Activated naive CD4-positive, alpha-beta T cell treated with anti-CD3 and anti-CD28 coated beads, Interleukin-2, amount 10 ng/mL, durations not matched to agents 7 days and 5 days (primary cell): ENCODE measurements around the gene PDE4B.

Experiments used
- CTCF ChIA-PET: fragments of 350-600 bp; sonication (Branson Sonifier 250); formaldehyde crosslinking; loops from one replicate; lab custom pipeline; 2021; ENCODE audit warnings: antibody characterized with exemption; lab: Charles Lee
- DNase-seq: peaks from one replicate; pipeline ENCODE4 v3.0.0-alpha.2; 2020
- H3K27ac Mint-ChIP-seq: one replicate; pipeline ENCODE4 v1.8.0; 2021; ENCODE audit warnings: mild to moderate bottlenecking, moderate library complexity, mixed read lengths
- H3K27me3 Mint-ChIP-seq: one replicate; pipeline ENCODE4 v1.8.0; 2021; ENCODE audit warnings: mild to moderate bottlenecking, mixed read lengths
- H3K36me3 Mint-ChIP-seq: one replicate; pipeline ENCODE4 v1.8.0; 2021; ENCODE audit warnings: mixed read lengths
- H3K4me1 Mint-ChIP-seq: one replicate; pipeline ENCODE4 v1.8.0; 2021; ENCODE audit warnings: mixed read lengths
- H3K4me3 Mint-ChIP-seq: one replicate; pipeline ENCODE4 v1.8.0; 2021; ENCODE audit warnings: mild to moderate bottlenecking, moderate library complexity, mixed read lengths
- H3K9me3 Mint-ChIP-seq: one replicate; pipeline ENCODE4 v1.8.0; 2021; ENCODE audit warnings: mixed read lengths

PDE4B gene

DNA sequence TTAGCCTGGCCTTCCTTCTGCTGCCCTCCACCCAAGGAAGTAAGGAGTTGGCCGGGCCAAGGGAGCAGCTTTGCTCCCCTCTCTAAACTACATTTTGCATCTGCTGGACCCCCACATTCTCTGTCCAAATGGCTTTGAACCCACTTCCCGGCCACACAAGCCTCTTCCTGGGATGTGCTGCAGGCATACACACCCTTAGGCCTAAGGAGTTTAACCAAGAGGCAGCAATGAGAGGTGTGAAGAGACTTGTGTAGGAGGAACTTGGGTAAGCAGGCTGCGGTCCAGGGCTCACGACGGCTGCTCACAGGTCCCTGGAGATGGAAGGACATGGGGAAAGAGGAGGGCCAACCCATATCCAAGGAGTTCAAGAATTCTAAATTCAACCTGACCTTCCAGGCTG is 544.6 kb downstream of the PDE4B start:
- Mint-ChIP-seq H3K9me3 (no peaks in the 10 kb centered on the region), H3K27me3 (no peaks in the 10 kb centered on the region), H3K4me1 (peaks cover 53% of the 10 kb centered on the region), H3K36me3 (peaks cover 60% of the 10 kb centered on the region), H3K4me3 (peak overlapping the region; percentile 98), H3K27ac (peak overlapping the region; percentile 98)
- DNase-seq, result no peak
- CTCF ChIA-PET, result interaction anchor here (0.9 to 3.1 kb wide), 7 partner anchors 10 to 109 kb away, joined by 3 to 13 read pairs (median 5); no protein-coding TSS in a partner anchor

DNA sequence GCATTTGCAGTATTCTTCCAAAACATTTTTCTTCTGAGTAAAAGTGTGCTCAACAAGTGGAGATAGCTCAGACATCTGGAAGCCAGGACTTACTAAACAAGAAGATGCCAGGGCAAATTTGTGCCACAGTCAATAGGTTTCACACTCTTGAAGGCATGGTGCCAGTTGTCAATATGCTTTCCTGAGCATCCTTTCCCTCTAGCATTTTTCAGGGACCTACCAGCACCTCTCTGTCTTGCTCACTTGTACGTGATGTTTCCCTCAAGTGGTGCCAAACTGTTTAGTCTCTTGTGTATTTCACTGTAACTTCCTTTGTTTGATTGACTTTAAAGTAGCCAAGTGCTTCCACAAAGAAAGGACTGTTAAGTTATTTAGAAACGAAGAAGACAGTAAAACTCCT is 547.2 kb downstream of the PDE4B start:
- no peaks in the 10 kb centered on the region for H3K27me3 Mint-ChIP-seq
- DNase-seq, result no peak
- peaks cover 59% of the 10 kb centered on the region for H3K36me3 Mint-ChIP-seq
- H3K4me3 Mint-ChIP-seq, result peak overlapping the region; percentile 59
- peaks cover 77% of the 10 kb centered on the region for H3K4me1 Mint-ChIP-seq
- CTCF ChIA-PET, result interaction anchor here (0.6 to 1.4 kb wide), 6 partner anchors 10 to 1379 kb away, joined by 3 to 5 read pairs (median 4); no protein-coding TSS in a partner anchor
- peak overlapping the region; percentile 85 for H3K27ac Mint-ChIP-seq
- no peaks in the 10 kb centered on the region for H3K9me3 Mint-ChIP-seq

DNA sequence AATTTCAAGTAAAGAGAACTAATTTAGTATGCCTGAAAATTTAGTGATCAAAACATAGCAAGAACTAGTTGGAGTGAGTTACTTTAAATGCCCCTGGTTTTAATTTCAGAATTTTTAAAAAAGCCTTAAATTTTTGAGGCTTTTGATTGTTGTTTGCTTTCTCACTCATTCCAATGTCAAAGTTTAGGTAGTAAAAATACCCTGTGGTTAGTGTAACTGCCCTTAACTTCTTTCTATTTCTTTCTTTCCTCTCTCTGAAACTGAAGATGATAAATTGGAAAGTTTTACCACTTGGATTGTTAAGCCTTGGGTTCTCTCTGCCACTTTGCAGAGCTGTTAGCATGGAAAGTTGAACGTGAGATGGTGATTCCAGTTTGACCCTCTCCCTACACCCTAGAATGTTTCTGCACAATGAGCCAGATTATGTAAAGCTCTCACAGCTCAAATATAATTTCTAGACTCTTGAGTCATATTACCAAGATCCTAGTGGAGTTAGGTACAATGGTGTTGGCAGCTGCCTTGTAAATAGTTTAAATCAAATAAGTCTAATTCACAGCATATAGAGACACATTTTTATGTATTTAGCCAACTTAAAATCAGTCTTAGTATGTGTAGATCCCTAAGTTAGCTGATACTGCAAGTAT is 548.9 kb downstream of the PDE4B start:
- H3K27me3 Mint-ChIP-seq, result no peaks in the 10 kb centered on the region
- CTCF ChIA-PET, result interaction anchor here (0.7 to 6.3 kb wide), 9 partner anchors 9 to 103 kb away, joined by 3 to 30 read pairs (median 3); no protein-coding TSS in a partner anchor
- H3K4me1 Mint-ChIP-seq, result peaks cover 85% of the 10 kb centered on the region
- no peaks in the 10 kb centered on the region for H3K9me3 Mint-ChIP-seq
- peaks cover 62% of the 10 kb centered on the region for H3K36me3 Mint-ChIP-seq
- no peak for DNase-seq
- peak overlapping the region; percentile 57 for H3K4me3 Mint-ChIP-seq
- H3K27ac Mint-ChIP-seq, result peak overlapping the region; percentile 29

DNA sequence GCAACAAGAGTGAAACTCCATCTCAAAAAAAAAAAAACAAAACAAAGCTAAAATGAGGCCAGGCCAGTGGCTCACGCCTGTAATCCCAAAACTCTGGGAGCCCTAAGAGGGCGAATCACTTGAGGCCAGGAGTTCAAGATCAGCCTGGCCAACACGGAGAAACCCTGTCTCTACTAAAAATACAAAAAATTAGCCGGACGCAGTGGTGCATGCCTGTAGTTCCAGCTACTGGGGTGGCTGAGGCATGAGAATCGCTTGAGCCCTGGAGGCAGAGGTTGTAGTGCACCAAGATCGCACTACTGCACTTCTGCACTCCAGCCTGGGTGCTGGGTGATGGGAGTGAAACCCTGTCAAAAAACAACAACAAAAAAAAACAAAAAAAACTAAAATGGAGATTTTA is 550.0 kb downstream of the PDE4B start:
- H3K36me3 Mint-ChIP-seq, result peaks cover 58% of the 10 kb centered on the region
- no peaks in the 10 kb centered on the region for H3K9me3 Mint-ChIP-seq
- no peak for DNase-seq
- peaks cover 84% of the 10 kb centered on the region for H3K4me1 Mint-ChIP-seq
- no peak overlapping the region for H3K4me3 Mint-ChIP-seq
- no peaks in the 10 kb centered on the region for H3K27me3 Mint-ChIP-seq
- no peak overlapping the region for H3K27ac Mint-ChIP-seq
- CTCF ChIA-PET, result interaction anchor here (0.8 to 6.3 kb wide), 11 partner anchors 8 to 102 kb away, joined by 3 to 30 read pairs (median 3); no protein-coding TSS in a partner anchor

DNA sequence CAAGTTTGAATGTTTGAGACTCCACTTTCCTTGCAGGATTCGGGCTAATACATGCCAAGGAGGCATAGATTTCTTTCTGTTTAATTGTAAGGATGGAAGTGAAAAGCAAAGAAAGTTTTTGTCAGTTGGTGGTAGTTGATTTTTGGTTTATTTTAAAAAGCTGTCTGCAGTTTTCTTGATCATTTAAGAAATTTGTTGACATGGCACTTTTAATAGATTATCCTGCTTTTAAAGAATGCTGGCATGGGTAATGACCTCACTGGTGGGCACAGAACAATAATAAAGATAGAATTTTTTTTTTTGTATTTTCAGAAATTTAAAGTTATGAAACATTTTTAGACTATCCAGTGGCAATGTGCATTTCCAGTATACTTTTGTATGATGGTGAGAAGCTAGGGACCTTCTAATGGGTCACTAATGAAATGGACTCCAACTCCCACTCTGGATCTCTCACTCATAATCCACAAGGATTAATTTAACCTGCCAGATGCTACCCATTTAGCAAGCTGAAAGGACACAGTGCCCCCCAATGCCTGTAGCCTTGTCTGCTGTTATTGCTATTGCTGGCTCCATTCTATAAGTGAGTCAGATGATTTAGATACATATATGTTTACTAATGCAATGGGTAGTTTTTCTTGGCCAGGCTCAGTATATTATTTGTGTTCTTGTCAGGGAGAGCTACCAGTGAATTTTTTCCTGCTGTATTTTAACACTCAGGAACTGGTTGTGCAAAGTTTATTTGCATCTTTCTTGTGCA is 551.1 kb downstream of the PDE4B start:
- H3K4me3 Mint-ChIP-seq, result peak overlapping the region; percentile 2
- peaks cover 84% of the 10 kb centered on the region for H3K4me1 Mint-ChIP-seq
- CTCF ChIA-PET, result interaction anchor here (1.0 to 6.3 kb wide), 10 partner anchors 9 to 101 kb away, joined by 3 to 30 read pairs (median 4); no protein-coding TSS in a partner anchor
- peak overlapping the region; percentile 2 for H3K27ac Mint-ChIP-seq
- no peaks in the 10 kb centered on the region for H3K27me3 Mint-ChIP-seq
- peaks cover 52% of the 10 kb centered on the region for H3K36me3 Mint-ChIP-seq
- no peak for DNase-seq
- H3K9me3 Mint-ChIP-seq, result no peaks in the 10 kb centered on the region

- Mint-ChIP-seq H3K27ac (peak overlapping the region; percentile 56), H3K4me3 (no peak overlapping the region), H3K4me1 (peaks cover 90% of the 10 kb centered on the region), H3K36me3 (peaks cover 48% of the 10 kb centered on the region), H3K27me3 (no peaks in the 10 kb centered on the region), H3K9me3 (no peaks in the 10 kb centered on the region)
- CTCF ChIA-PET, result interaction anchor here (0.8 to 6.3 kb wide), 7 partner anchors 9 to 99 kb away, joined by 3 to 30 read pairs (median 9); no protein-coding TSS in a partner anchor
- no peak for DNase-seq
Observed at GRCh38 chr1:66346057-66346795, 553.5 kb downstream of the PDE4B start.

DNA sequence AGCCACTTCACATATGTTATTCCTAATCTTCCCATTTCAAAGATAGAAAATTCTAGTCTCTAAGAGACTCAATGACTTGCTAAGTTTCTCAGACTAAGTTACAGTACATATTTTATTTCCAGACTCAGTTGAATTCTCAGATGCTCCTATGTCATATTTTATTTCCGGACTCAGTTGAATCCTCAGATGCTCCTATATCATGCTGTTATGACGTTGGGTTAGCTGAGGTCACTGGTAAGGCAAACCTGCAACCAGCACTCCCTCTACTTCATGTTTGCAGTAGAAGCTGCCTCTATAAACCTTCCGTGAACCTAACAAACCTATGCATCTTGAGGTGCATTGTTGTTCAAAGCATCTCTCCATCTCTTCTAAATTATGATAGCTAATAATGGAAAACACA is 554.2 kb downstream of the PDE4B start:
- CTCF ChIA-PET, result interaction anchor here (0.6 to 6.3 kb wide), 10 partner anchors 9 to 98 kb away, joined by 3 to 30 read pairs (median 5); no protein-coding TSS in a partner anchor

DNA sequence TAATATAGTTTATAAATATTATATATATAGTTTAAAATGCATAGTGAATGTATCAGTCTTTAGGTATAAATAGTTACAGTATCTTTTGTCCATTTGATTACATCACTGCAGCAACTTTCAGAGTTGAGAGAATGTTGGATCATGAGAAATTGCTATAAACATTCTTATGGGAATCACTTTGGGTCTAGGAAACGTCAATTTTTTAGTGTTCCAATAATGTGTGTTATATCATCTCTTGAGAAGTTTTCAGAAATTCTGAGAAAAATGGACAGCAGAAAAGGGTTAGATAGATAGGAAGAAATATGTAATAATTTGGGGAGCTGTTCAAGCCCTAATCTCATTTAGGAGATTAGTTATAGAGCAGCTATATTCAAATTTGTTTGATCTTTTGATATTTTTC is 556.1 kb downstream of the PDE4B start:
- no peak for DNase-seq
- Mint-ChIP-seq H3K4me3 (peak overlapping the region; percentile 75), H3K27me3 (no peaks in the 10 kb centered on the region), H3K9me3 (no peaks in the 10 kb centered on the region), H3K4me1 (peaks cover 95% of the 10 kb centered on the region), H3K36me3 (peaks cover 58% of the 10 kb centered on the region), H3K27ac (peak overlapping the region; percentile 95)
- CTCF ChIA-PET, result interaction anchor here (0.8 to 2.5 kb wide), 4 partner anchors 17 to 96 kb away, joined by 3 to 16 read pairs (median 3); no protein-coding TSS in a partner anchor

More for the DNA sequence above, 554.2 kb downstream of the PDE4B start:
- peaks cover 47% of the 10 kb centered on the region for H3K36me3 Mint-ChIP-seq
- DNase-seq, result no peak
- H3K4me1 Mint-ChIP-seq, result peaks cover 90% of the 10 kb centered on the region
- no peaks in the 10 kb centered on the region for H3K9me3 Mint-ChIP-seq
- no peaks in the 10 kb centered on the region for H3K27me3 Mint-ChIP-seq
- no peak overlapping the region for H3K4me3 Mint-ChIP-seq
- H3K27ac Mint-ChIP-seq, result no peak overlapping the region

GRCh38 chr1:66349242-66349641 is 556.5 kb downstream of the PDE4B start:
- no peak for DNase-seq
- no peaks in the 10 kb centered on the region for H3K9me3 Mint-ChIP-seq
- peaks cover 54% of the 10 kb centered on the region for H3K36me3 Mint-ChIP-seq
- peak overlapping the region; percentile 75 for H3K4me3 Mint-ChIP-seq
- H3K4me1 Mint-ChIP-seq, result peaks cover 96% of the 10 kb centered on the region
- H3K27ac Mint-ChIP-seq, result peak overlapping the region; percentile 95
- CTCF ChIA-PET, result interaction anchor here (0.8 to 3.7 kb wide), 5 partner anchors 17 to 96 kb away, joined by 3 to 16 read pairs (median 3); no protein-coding TSS in a partner anchor
- H3K27me3 Mint-ChIP-seq, result no peaks in the 10 kb centered on the region

- H3K27ac Mint-ChIP-seq, result peak overlapping the region; percentile 95
- peaks cover 52% of the 10 kb centered on the region for H3K36me3 Mint-ChIP-seq
- no peaks in the 10 kb centered on the region for H3K9me3 Mint-ChIP-seq
- DNase-seq, result peak; percentile 62
- H3K4me3 Mint-ChIP-seq, result peak overlapping the region; percentile 75
- H3K4me1 Mint-ChIP-seq, result peaks cover 95% of the 10 kb centered on the region
- CTCF ChIA-PET, result interaction anchor here (0.8 to 3.7 kb wide), 9 partner anchors 8 to 98 kb away, joined by 3 to 16 read pairs (median 4); no protein-coding TSS in a partner anchor
- no peaks in the 10 kb centered on the region for H3K27me3 Mint-ChIP-seq
Observed at GRCh38 chr1:66350001-66350547, 557.4 kb downstream of the PDE4B start.

DNA sequence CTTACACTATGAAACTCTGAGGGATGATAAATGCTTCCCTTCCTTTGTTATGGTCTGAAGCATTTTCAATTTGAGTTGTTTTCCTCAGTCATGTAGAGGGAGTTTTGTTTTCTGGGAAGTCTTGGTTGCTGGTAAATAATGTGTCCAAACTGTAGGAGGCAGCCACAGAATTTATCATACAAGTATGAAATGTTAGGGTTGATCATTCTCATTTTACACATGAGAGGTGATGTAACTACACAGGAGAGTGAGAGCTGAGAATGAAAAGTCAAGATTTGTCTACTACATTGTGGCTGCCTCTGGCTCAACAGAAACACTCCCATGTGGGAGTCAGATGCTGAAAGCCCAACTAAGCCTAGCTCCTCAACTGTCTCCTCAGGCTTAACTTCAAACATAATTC is 558.8 kb downstream of the PDE4B start:
- H3K27me3 Mint-ChIP-seq, result no peaks in the 10 kb centered on the region

DNA sequence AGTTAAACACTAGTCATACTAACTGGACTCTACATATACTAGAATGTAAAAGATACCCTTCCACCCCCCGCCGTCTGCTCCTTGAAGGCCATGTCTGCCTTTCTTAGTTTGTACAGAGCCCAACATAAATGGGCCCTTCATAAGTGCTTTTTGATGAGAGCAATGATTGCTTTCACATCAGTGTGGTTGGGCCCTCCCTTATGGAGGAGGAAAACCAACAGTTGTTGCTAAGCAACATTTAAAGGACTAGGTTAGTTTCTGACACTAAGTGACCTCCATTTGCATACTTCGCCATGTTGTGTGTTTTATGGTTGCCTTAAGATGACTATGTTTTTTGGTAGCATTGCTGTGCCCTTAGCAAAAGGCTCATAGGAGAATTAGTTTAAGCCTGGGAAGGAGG is 559.2 kb downstream of the PDE4B start:
- Mint-ChIP-seq H3K36me3 (peaks cover 53% of the 10 kb centered on the region), H3K27ac (peak overlapping the region; percentile 81), H3K4me3 (peak overlapping the region; percentile 27), H3K4me1 (peaks cover 94% of the 10 kb centered on the region), H3K27me3 (no peaks in the 10 kb centered on the region), H3K9me3 (no peaks in the 10 kb centered on the region)
- CTCF ChIA-PET, result interaction anchor here (1.1 to 3.7 kb wide), 6 partner anchors 9 to 95 kb away, joined by 3 to 21 read pairs (median 8); no protein-coding TSS in a partner anchor
- DNase-seq, result peak; percentile 52

More for the DNA sequence above, 558.8 kb downstream of the PDE4B start:
- CTCF ChIA-PET, result interaction anchor here (0.7 to 3.7 kb wide), 7 partner anchors 8 to 97 kb away, joined by 3 to 21 read pairs (median 12); no protein-coding TSS in a partner anchor
- H3K36me3 Mint-ChIP-seq, result peaks cover 53% of the 10 kb centered on the region
- H3K9me3 Mint-ChIP-seq, result no peaks in the 10 kb centered on the region
- H3K4me3 Mint-ChIP-seq, result peak overlapping the region; percentile 27
- H3K27ac Mint-ChIP-seq, result peak overlapping the region; percentile 81
- DNase-seq, result no peak
- peaks cover 94% of the 10 kb centered on the region for H3K4me1 Mint-ChIP-seq

GRCh38 chr1:66352792-66353191 is 560.1 kb downstream of the PDE4B start:
- H3K27me3 Mint-ChIP-seq, result no peaks in the 10 kb centered on the region
- CTCF ChIA-PET, result interaction anchor here (0.8 to 3.7 kb wide), 7 partner anchors 9 to 94 kb away, joined by 3 to 21 read pairs (median 4); no protein-coding TSS in a partner anchor
- no peak for DNase-seq
- no peaks in the 10 kb centered on the region for H3K9me3 Mint-ChIP-seq
- no peak overlapping the region for H3K4me3 Mint-ChIP-seq
- H3K4me1 Mint-ChIP-seq, result peaks cover 95% of the 10 kb centered on the region
- H3K36me3 Mint-ChIP-seq, result peaks cover 58% of the 10 kb centered on the region
- H3K27ac Mint-ChIP-seq, result peak overlapping the region; percentile 47
